ENCODE measurements around the gene TEX13A.

GRCh38 chrX:105179644-105180043 lies 40.9 kb downstream of the TEX13A start:
- TF ChIP-seq POLR2AphosphoS5 (IDR thresholded peaks at IDR 0.05) (no peak), POLR2A (IDR thresholded peaks at IDR 0.05; ENCODE audit: low read depth) (no peak), CTCF (IDR thresholded peaks at IDR 0.05) (no peak), EP300 (IDR thresholded peaks at IDR 0.05) (no peak)
